Measurements from ENCODE around the gene DUOXA2.

DNA sequence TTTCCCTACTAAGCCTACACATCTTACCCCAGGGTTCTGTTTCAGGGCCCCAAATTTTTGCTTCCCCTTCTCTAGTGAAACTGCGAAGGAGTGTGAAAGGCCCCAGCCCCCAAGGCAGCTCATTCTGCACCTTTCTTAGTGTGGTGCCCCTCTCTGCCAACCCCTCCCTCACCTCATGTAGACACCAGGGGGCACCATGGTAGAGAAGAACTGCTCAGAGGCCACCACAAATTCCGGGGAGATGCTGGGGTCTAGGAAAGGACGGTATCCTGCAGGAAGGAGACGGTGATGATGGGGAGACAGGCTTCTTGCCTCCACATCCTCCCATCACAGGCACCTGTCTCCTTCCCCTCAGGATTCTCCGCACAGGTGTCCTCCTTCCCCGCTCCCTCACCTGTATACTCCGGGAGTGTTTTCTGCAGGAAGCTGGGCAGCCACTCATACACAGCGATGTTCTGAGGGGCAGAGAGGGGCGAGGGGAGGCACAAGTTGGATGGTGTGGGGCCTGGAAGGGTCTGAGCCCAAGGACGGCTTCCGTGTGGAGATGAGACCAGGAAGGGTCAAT lies 3.8 kb upstream of the DUOXA2 start:
- TF ChIP-seq, protein P1, sequence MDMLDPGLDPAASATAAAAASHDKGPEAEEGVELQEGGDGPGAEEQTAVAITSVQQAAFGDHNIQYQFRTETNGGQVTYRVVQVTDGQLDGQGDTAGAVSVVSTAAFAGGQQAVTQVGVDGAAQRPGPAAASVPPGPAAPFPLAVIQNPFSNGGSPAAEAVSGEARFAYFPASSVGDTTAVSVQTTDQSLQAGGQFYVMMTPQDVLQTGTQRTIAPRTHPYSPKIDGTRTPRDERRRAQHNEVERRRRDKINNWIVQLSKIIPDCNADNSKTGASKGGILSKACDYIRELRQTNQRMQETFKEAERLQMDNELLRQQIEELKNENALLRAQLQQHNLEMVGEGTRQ (IDR thresholded peaks at IDR 0.05), result no peak
- TF ChIP-seq, protein P2, sequence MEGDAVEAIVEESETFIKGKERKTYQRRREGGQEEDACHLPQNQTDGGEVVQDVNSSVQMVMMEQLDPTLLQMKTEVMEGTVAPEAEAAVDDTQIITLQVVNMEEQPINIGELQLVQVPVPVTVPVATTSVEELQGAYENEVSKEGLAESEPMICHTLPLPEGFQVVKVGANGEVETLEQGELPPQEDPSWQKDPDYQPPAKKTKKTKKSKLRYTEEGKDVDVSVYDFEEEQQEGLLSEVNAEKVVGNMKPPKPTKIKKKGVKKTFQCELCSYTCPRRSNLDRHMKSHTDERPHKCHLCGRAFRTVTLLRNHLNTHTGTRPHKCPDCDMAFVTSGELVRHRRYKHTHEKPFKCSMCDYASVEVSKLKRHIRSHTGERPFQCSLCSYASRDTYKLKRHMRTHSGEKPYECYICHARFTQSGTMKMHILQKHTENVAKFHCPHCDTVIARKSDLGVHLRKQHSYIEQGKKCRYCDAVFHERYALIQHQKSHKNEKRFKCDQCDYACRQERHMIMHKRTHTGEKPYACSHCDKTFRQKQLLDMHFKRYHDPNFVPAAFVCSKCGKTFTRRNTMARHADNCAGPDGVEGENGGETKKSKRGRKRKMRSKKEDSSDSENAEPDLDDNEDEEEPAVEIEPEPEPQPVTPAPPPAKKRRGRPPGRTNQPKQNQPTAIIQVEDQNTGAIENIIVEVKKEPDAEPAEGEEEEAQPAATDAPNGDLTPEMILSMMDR (IDR thresholded peaks at IDR 0.05), result no peak
- TF ChIP-seq JUNB (IDR thresholded peaks at IDR 0.05) (no peak), MAX (IDR thresholded peaks at IDR 0.05) (no peak), POLR2A (IDR thresholded peaks at IDR 0.05; ENCODE audit: low read length) (no peak), NR3C1 (IDR thresholded peaks at IDR 0.05) (no peak), HDAC2 (IDR thresholded peaks at IDR 0.05) (no peak), MAFK (IDR thresholded peaks at IDR 0.05; ENCODE audit: partially characterized antibody) (no peak)
